Stomach (tissue), 9 donors: ENCODE measurements around the gene CAMK2N1. TPM values are rescaled to one million over a fixed set of nuclear protein-coding genes. Genes with fewer than 3 reads are reported as not detected.

ENCODE experiments used
- DNase-seq, 2 donors: peaks; one replicate each; pipeline versions ENCODE4 v3.0.0 to v3.0.0-alpha.2; 2013 to 2019
- H3K27ac ChIP-seq, 5 donors: fragments of 200-600 bp in 4 of 5; sonication (generic) in 4 of 5; one replicate each; pipeline ENCODE4 v1.5.1; 2013 to 2019; ENCODE audit warnings: mild to moderate bottlenecking in 1 of 5, moderate library complexity in 1 of 5
- H3K27me3 ChIP-seq, 3 donors: fragments of 200-600 bp; sonication (generic); one replicate each; pipeline ENCODE4 v1.5.1; 2017 to 2019; ENCODE audit warnings: mixed run types in 1 of 3
- H3K36me3 ChIP-seq, 4 donors: fragments of 200-600 bp; sonication (generic); 1 replicate in 3 of 4; 2 replicates in 1 of 4; pipeline ENCODE4 v1.5.1; 2016 to 2019
- H3K4me1 ChIP-seq, 4 donors: fragments of 200-600 bp; sonication (generic); one replicate each; pipeline ENCODE4 v1.5.1; 2016 to 2019
- H3K4me3 ChIP-seq, 4 donors: fragments of 200-600 bp; sonication (generic) in 3 of 4; one replicate each; pipeline ENCODE4 v1.5.1; 2016 to 2019; ENCODE audit warnings: mild to moderate bottlenecking in 1 of 4
- H3K9me3 ChIP-seq, 4 donors: fragments of 200-600 bp; sonication (generic); one replicate each; pipeline ENCODE4 v1.5.1; 2016 to 2019
- CTCF ChIP-seq, 7 experiments: fragments of 450-650 bp in 4 of 7; fragments of 200-600 bp in 3 of 7; sonication (generic) in 3 of 7; IDR thresholded peaks; one replicate each; pipeline ENCODE4 v1.5.1; 2016 to 2019; ENCODE audit warnings: antibody characterized with exemption in 7 of 7, control low read depth in 2 of 7, mild to moderate bottlenecking in 1 of 7
- EP300 ChIP-seq: sonication (generic); formaldehyde crosslinking; IDR thresholded peaks from one replicate; pipeline ENCODE4 v1.6.1; 2017; ENCODE audit warnings: antibody characterized with exemption
- POLR2A ChIP-seq, 4 donors: fragments of 450-650 bp; IDR thresholded peaks; one replicate each; pipeline ENCODE4 v1.6.1; 2016; ENCODE audit warnings: antibody characterized with exemption in 4 of 4, control low read depth in 2 of 4, mild to moderate bottlenecking in 1 of 4, moderate library complexity in 1 of 4
- POLR2AphosphoS5 ChIP-seq, 3 donors: sonication (generic); formaldehyde crosslinking; IDR thresholded peaks; one replicate each; pipeline ENCODE4 v1.6.1; 2016; ENCODE audit warnings: antibody characterized with exemption in 3 of 3
- WGBS, 5 donors: extraction: QIAGEN DNeasy Blood & Tissue Kit in 3 of 5; methylation state at CpG; one replicate each; pipeline versions ENCODE4 v1.1.5 to v1.1.7; 2013 to 2018; 5-methylcytosine and 5-hydroxymethylcytosine counted together
- intact Hi-C: fragments of 100-400 bp; cut with DNase I; formaldehyde crosslinking; loops from one replicate; pipeline ENCODE4 v1.15.1; 2023; ENCODE audit warnings: low total_unique reads
- polyA plus RNA-seq, 3 donors: library from polyadenylated mRNA; stranded (reverse); fragments of 200-250 nt; gene quantifications; one replicate each; pipeline ENCODE4 v1.2.3, GENCODE V29; 2013
- total RNA-seq, 5 donors: library from RNA; depleted of rRNA; stranded (reverse); fragments of >200 nt; gene quantifications; one replicate each; pipeline versions ENCODE4 v1.1.0 to v1.2.3, GENCODE V29; 2014 to 2016
- donor health status: healthy with polysubstance abuse.
- donor health status: Bipolar disorder and iron deficiency.
- donor health status: healthy.

CAMK2N1 gene
- total and polyA plus RNA-seq, 8 donors, result 8.2 to 195 (median 12.9) TPM

- H3K27me3 ChIP-seq, result peaks cover 0 to 44% (median 11%) of the 10 kb centered on the region in 3 donors
- no peaks in the 10 kb centered on the region for H3K4me1 ChIP-seq
- no peak for TF ChIP-seq EP300
- TF ChIP-seq POLR2AphosphoS5 (IDR thresholded peaks at IDR 0.05), result no peak
- no peak for TF ChIP-seq CTCF (IDR thresholded peaks at IDR 0.05)
- no peak for TF ChIP-seq POLR2A (IDR thresholded peaks at IDR 0.05)
- no peak for DNase-seq
- no peaks in the 10 kb centered on the region for H3K9me3 ChIP-seq
- intact Hi-C loops, result no loop called here
- no peaks in the 10 kb centered on the region for H3K36me3 ChIP-seq
- WGBS, 5 donors, result 71 to 79% (median 75%) methylated on average over 7 of the region's 7 CpGs
- H3K4me3 ChIP-seq, result no peak overlapping the region
- no peak overlapping the region for H3K27ac ChIP-seq
Observed at GRCh38 chr1:20446796-20447195, 39.2 kb downstream of the CAMK2N1 start.

GRCh38 chr1:20445956-20446355, 40.1 kb downstream of the CAMK2N1 start:
- no peak overlapping the region for H3K27ac ChIP-seq
- TF ChIP-seq POLR2A (IDR thresholded peaks at IDR 0.05) (no peak), CTCF (IDR thresholded peaks at IDR 0.05) (no peak), POLR2AphosphoS5 (IDR thresholded peaks at IDR 0.05) (no peak), EP300 (no peak)
- no peak overlapping the region for H3K4me3 ChIP-seq
- H3K4me1 ChIP-seq, result no peaks in the 10 kb centered on the region
- intact Hi-C loops, result no loop called here
- H3K9me3 ChIP-seq, result no peaks in the 10 kb centered on the region
- no peaks in the 10 kb centered on the region for H3K36me3 ChIP-seq
- 58 to 69% (median 61%) methylated on average over 6 of the region's 6 CpGs for WGBS, 5 donors
- no peak for DNase-seq
- H3K27me3 ChIP-seq, result peaks cover 0 to 36% (median 11%) of the 10 kb centered on the region in 3 donors

- DNase-seq, result no peak
- TF ChIP-seq POLR2A (IDR thresholded peaks at IDR 0.05) (no peak), EP300 (no peak), POLR2AphosphoS5 (IDR thresholded peaks at IDR 0.05) (no peak), CTCF (IDR thresholded peaks at IDR 0.05) (no peak)
- intact Hi-C loops, result no loop called here
- H3K36me3 ChIP-seq, result no peaks in the 10 kb centered on the region
- WGBS, 5 donors, result 63 to 75% (median 69%) methylated on average over 11 of the region's 11 CpGs
- no peak overlapping the region for H3K4me3 ChIP-seq
- peaks cover 0 to 21% (median 10%) of the 10 kb centered on the region in 3 donors for H3K27me3 ChIP-seq
- H3K9me3 ChIP-seq, result no peaks in the 10 kb centered on the region
- no peak overlapping the region for H3K27ac ChIP-seq
- no peaks in the 10 kb centered on the region for H3K4me1 ChIP-seq
Observed at GRCh38 chr1:20443703-20444586, 42.1 kb downstream of the CAMK2N1 start.

DNA sequence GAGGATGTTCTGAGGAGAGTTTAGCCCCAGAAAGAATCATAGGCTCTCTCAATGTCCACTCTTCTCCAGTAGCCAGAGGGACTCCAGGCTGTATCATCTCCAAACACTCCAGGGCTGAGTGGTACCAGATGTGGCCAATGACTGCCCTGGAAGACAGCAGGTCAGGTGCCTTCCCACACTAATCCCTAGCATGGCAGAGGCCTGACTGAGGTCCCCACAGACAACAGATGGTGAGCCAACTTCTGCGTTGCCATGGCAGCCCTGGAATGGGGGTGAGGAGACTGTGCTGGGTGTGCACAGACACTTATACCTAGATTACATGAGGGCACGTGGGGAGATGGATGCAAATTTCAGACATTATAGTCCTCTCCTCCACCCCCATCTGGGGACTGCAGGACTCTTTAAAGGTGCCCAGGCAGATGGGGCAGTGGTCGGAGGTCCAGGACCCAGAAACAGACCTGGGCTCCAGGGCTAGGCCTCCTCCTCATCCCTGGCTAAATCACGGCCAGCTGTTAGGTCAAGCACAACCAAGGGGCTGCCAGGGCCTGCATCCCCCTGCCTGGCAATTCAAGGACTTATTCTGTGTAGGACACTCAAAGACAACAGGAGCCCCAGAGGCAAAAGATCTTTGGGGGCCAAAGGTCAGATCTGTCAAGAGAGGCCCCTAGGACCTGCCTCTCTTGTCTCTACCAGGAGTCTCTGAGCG, 42.9 kb downstream of the CAMK2N1 start:
- no peak overlapping the region for H3K27ac ChIP-seq
- no peaks in the 10 kb centered on the region for H3K36me3 ChIP-seq
- TF ChIP-seq POLR2A (IDR thresholded peaks at IDR 0.05) (no peak), EP300 (no peak), CTCF (IDR thresholded peaks at IDR 0.05) (no peak), POLR2AphosphoS5 (IDR thresholded peaks at IDR 0.05) (no peak)
- H3K4me3 ChIP-seq, result no peak overlapping the region
- WGBS, 5 donors, result 71 to 95% (median 86%) methylated on average over 1 to 5 of the region's 5 CpGs
- no peaks in the 10 kb centered on the region for H3K4me1 ChIP-seq
- no peak for DNase-seq
- intact Hi-C loops, result no loop called here
- H3K27me3 ChIP-seq, result peaks cover 0 to 13% (median 2%) of the 10 kb centered on the region in 3 donors
- H3K9me3 ChIP-seq, result no peaks in the 10 kb centered on the region
